Left ventricle myocardium inferior (tissue), 1 donor: ENCODE measurements around the gene MPZL1. TPM values are rescaled to one million over a fixed set of nuclear protein-coding genes. Genes with fewer than 3 reads are reported as not detected.

Experiments used
- DNase-seq: peaks from one replicate; pipeline ENCODE4 v3.0.0-alpha.2; 2020
- H3K27ac ChIP-seq: fragments of 200-600 bp; replicated peaks from 2 replicates; pipeline ENCODE4 v1.8.0; 2021
- H3K27me3 ChIP-seq: fragments of 200-600 bp; 2 replicates; pipeline ENCODE4 v1.8.0; 2021; ENCODE audit warnings: low read depth
- H3K36me3 ChIP-seq: fragments of 200-600 bp; 2 replicates; pipeline ENCODE4 v1.8.0; 2021
- H3K4me1 ChIP-seq: fragments of 200-600 bp; 2 replicates; pipeline ENCODE4 v1.8.0; 2021
- H3K4me3 ChIP-seq: fragments of 200-600 bp; 2 replicates; pipeline ENCODE4 v1.8.0; 2021; ENCODE audit warnings: mild to moderate bottlenecking, moderate library complexity
- H3K9me3 ChIP-seq: fragments of 200-600 bp; replicated peaks from 2 replicates; pipeline ENCODE4 v1.8.0; 2021
- intact Hi-C: fragments of 100-400 bp; cut with micrococcal nuclease; formaldehyde crosslinking; loops from one replicate; pipeline ENCODE4 v1.11.0; 2022
- total RNA-seq: library from RNA; stranded (reverse); fragmentation: NEBNext Ultra II Directional; extraction: Animal tissue kit (Norgen Biotek cat#: 25700); gene quantifications from one replicate; pipeline ENCODE4 v1.2.1, GENCODE V29; 2021
- TF ChIP-seq, protein P1 (sequence below): fragments of 200-600 bp; IDR thresholded peaks from 2 replicates; pipeline ENCODE4 v1.8.0; 2021; ENCODE audit warnings: antibody characterized with exemption, mild to moderate bottlenecking, borderline replicate concordance
- donor health status: DM: no; HTN: yes; CAD: no; lungs with severe emphysema.

Gene MPZL1
- total RNA-seq, 1 donor from 2014 or later: 28.9 TPM

DNA sequence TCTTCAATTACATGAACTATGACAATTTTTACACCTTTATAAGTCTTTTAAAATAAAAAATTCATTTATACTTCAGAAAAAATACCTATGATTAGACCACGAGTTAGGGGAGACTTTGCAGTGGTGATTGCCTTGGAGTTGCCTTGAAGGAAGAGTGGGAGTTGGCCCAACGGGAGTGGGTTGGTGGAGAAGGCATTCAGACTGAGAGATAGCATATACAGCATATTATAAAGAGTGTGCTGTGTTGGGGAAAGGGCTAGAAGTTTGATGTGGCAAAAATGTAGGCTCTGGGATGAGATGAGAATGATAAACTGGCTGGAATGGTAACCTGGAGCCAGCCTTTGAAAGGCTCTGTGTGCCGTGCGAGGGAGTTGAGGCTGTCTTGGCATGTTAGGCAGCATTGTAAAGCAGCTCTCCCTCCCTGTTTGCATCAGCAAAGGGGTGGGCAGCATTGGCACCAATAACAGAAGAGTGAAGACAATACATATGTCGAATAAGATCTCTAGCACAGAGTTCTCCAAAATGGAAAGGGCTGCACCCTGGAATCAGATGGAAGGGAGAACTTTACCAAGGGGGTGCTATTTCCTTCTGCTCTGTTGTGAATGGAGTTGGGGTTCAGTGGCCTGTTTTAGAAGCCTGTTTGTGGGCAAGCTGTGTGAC is 24.4 kb downstream of the MPZL1 start:
- Histone ChIP-seq H3K36me3 (no peaks in the 10 kb centered on the region), H3K4me1 (peaks cover 30% of the 10 kb centered on the region), H3K9me3 (no peaks in the 10 kb centered on the region), H3K4me3 (no peak overlapping the region), H3K27me3 (no peaks in the 10 kb centered on the region), H3K27ac (no peak overlapping the region)
- no peak for DNase-seq
- intact Hi-C loops: no loop called here
- TF ChIP-seq, protein P1, sequence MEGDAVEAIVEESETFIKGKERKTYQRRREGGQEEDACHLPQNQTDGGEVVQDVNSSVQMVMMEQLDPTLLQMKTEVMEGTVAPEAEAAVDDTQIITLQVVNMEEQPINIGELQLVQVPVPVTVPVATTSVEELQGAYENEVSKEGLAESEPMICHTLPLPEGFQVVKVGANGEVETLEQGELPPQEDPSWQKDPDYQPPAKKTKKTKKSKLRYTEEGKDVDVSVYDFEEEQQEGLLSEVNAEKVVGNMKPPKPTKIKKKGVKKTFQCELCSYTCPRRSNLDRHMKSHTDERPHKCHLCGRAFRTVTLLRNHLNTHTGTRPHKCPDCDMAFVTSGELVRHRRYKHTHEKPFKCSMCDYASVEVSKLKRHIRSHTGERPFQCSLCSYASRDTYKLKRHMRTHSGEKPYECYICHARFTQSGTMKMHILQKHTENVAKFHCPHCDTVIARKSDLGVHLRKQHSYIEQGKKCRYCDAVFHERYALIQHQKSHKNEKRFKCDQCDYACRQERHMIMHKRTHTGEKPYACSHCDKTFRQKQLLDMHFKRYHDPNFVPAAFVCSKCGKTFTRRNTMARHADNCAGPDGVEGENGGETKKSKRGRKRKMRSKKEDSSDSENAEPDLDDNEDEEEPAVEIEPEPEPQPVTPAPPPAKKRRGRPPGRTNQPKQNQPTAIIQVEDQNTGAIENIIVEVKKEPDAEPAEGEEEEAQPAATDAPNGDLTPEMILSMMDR: no peak

DNA sequence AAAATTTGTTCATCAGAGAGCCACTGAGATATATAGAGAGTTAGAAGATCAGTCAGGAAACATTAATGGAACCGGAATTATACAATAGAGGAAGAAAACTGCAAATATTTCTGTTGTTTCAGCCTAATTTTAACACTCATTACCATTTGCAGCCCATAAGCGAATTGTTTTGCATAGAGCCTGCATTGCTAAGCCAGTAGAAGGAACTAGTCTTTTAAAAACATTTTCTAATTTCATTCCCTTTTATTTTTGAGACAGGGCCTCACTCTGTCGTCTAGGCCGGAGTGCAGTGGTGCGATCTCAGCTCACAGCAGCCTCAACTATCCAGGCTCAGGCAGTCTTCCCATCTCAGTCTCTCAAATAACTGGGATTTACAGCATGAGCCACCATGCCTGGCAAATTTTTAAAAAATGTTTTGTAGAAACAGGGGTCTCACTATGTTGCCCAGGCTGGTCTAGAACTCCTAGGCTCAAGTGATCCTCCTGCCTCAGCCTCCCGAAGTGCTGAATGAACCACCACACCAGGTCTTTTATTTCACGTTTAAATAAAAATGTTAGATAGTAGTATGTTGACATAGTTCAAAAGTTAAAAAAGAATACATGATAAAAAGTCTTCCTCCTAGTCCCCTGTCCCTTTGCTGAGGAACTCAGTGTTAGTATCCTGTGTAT is 25.3 kb downstream of the MPZL1 start:
- no peaks in the 10 kb centered on the region for H3K27me3 ChIP-seq
- DNase-seq: no peak
- H3K9me3 ChIP-seq: no peaks in the 10 kb centered on the region
- H3K27ac ChIP-seq: no peak overlapping the region
- intact Hi-C loops: no loop called here
- TF ChIP-seq, protein P1: no peak
- no peaks in the 10 kb centered on the region for H3K36me3 ChIP-seq
- H3K4me1 ChIP-seq: peaks cover 38% of the 10 kb centered on the region
- no peak overlapping the region for H3K4me3 ChIP-seq

DNA sequence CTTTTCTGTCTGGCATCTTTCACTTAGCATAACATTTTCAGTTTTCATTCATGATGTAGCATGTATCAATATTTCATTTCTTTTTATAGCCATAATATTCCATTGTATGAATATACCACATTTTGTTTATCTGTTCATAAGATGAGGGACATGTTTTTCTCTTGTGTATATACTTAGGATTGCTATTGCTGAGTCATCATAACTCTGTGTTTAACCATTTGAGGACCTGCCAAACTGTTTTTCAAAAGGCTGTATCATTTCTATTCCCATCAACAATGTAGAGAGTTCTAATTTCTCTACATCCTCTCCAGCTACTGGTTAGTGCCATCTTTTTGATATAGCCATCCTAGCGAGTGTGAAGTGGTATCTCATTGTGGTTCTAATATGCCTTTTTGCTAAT is 26.2 kb downstream of the MPZL1 start:
- TF ChIP-seq, protein P1: no peak

DNA sequence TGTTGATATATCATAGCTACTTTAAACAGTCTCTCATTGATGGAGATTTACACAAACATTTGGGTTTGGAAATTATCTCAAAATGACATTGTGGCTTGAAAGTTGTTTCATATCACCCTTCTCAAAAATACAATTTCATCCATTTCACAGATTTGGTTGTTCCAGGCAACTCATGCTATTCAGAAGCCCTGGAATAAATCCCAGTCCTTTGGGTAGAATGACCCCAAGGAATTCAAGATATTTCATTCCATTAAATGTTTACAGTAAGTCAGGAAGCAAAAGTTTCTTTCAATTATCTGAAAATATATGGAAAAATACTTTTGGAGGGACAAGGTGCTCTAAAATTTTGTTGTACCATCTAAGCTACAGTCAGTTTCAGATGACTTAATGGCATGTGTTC is 27.1 kb downstream of the MPZL1 start:
- Histone ChIP-seq H3K9me3 (no peaks in the 10 kb centered on the region), H3K27me3 (no peaks in the 10 kb centered on the region), H3K4me3 (no peak overlapping the region), H3K4me1 (peaks cover 46% of the 10 kb centered on the region), H3K27ac (no peak overlapping the region), H3K36me3 (no peaks in the 10 kb centered on the region)
- intact Hi-C loops: no loop called here
- DNase-seq: no peak
- TF ChIP-seq, protein P1: no peak

More for the DNA sequence above, 26.2 kb downstream of the MPZL1 start:
- Histone ChIP-seq H3K27ac (no peak overlapping the region), H3K36me3 (no peaks in the 10 kb centered on the region), H3K27me3 (no peaks in the 10 kb centered on the region), H3K9me3 (no peaks in the 10 kb centered on the region), H3K4me3 (no peak overlapping the region), H3K4me1 (peaks cover 41% of the 10 kb centered on the region)
- DNase-seq: no peak
- intact Hi-C loops: no loop called here

DNA sequence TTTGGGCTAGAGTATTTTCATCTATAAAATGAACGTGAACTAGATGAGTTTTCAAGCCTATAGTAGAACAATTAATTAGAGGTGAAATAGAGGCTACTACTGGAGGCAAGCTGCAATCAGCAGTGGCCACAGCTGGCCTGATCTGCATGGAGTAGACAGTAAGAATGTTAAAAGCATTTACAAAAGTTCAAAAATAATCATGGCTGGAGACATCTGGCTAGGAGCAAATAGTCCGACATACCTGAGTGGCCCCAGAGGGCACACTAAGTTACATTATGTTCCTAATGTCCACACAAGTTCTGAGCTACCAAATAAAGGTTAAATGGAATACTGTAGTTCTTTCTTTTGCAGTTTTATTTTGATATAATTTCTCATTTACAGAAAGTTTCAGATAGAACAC is 28.0 kb downstream of the MPZL1 start:
- Histone ChIP-seq H3K4me1 (peaks cover 49% of the 10 kb centered on the region), H3K27me3 (no peaks in the 10 kb centered on the region), H3K36me3 (no peaks in the 10 kb centered on the region), H3K4me3 (no peak overlapping the region), H3K27ac (no peak overlapping the region), H3K9me3 (no peaks in the 10 kb centered on the region)
- no peak for DNase-seq
- TF ChIP-seq, protein P1: no peak
- intact Hi-C loops: no loop called here
